Stimulated activated CD8-positive, alpha-beta memory T cell treated with anti-CD3 and anti-CD28 coated beads, Interleukin-4, amount 100 ng/mL, for 48 hours (primary cell): ENCODE results near the gene SMARCD3.

Experiments used
- DNase-seq: peaks from one replicate; pipeline ENCODE4 v3.0.0-alpha.2; 2020

The SMARCD3 gene

DNA sequence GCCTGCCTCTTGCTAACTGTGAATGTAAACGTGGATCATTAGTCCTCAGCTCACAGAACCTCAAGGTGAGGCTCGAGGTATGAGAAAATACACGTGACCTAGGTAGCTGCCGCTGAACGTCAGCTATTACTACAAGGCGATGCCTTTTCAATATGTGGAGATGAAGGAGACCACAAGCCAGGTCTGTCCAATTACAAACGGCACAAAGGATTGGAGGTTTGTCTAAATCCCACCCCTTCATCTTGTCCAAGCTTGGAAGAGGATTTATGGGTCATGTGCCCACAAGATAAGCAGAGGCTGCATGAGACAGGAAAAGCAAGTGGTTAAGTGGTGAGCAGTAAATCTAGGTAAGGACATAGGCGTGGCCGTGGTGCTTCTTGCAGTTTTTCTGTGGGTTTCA, 41.6 kb downstream of the SMARCD3 start:
- DNase-seq = no peak

DNA sequence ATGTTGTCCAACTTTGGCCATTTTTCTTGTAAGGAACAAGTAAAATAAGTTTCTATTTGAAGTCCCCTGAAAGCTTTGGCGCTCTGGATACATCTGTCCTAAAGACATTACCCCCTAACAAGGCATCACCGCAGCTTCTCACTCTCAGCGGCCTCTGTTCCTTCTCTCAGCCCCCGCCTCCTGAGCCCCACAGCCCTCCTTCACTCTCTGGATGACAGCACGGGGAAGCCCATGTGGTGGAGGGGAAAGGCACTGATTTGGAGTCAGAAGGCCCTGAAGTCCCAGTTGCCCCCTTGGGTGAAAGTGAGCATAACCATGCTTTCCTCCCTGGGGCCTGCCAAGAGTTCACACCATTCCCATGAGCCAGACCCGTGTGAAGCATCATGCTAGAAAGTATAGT, 42.8 kb downstream of the SMARCD3 start:
- no peak for DNase-seq

DNA sequence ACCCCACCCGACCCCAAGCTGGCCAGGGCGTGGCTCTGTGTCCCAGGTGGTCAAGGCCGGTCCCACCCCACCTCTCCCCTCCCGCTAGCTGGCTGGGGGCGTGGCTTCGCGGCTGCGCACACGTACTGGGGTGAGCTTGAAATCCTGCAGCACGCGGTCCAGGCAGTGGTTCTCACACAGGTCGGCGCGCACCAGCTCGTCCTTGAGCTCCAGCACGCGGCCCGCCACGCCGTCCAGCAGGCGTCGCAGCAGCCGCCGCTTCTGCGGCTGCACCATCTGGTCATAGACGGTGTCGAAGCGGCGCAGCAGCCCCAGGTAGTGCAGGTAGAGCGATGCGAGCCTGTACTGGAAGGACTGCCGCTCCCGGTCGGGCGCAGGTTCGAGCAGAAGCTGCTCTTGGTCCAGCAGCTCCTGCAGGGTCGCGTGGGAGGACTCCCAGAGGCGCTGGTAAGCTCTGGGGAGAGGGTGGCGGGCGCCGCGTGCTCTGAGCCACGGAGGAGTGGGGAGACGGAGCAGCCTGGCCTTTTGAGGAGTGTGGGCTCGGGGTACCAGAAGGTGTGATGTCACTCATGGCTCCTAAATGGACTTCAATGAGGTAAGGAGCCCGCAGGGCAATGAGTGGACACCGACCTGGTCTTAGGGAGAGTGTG, 44.0 kb downstream of the SMARCD3 start:
- no peak for DNase-seq

DNA sequence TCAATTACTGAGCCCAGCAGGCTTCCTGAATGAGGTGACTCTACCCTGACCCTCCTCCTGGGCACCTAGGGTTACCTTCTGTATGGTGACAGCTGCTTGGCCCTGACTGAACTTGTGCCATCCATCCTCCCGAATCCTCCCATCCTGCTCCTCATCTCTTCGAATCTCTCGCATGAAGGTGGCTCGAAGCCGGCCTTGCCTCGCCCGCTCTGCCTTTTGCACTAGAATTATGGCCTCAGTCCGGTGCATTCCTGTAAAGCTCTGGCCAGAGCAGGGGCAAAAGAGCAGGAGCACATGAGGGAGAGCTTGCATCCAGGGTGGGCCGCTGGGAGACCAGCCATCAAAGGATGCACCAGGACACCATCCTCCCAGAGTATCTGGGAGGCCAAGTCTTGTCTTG, 45.7 kb downstream of the SMARCD3 start:
- DNase-seq = no peak

DNA sequence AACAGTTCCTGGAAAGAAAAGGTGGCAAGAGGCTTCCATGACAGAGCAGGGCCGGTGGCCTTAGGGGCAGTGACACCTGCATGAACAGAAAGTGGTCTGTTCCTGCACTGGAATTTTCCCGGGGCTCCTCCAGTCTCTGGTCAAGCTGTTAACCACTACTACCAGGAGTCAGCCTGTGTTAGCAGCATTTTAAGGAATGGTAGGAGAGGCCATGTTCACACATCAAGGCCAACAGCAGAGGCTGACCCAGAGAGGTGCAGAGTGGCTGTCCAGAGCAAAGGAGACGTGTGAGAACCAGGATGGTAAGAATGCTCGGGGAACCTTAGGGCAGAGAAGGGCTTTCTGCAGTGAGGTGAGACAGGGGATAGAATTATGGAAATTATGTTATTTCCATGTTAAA, 46.7 kb downstream of the SMARCD3 start:
- DNase-seq = no peak

DNA sequence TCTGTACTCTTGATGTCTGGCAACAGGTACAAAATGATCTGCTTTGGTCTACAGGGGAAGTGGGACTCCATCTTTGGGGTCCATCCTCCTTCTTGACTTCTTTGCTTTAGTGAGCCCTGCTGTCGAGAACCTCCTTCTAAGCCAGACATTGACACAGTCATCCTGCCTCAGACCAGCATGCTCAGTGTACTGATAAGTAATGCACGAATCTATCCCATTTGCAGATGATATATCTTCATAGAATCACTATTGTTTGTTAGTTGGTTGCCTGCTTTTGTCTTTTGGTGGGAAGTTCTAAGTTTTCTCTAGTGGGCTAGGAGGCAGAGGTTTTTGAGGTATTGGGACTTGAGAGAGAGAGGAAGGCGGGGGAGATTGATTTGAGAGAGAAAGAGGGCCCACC, 47.1 kb downstream of the SMARCD3 start:
- no peak for DNase-seq

DNA sequence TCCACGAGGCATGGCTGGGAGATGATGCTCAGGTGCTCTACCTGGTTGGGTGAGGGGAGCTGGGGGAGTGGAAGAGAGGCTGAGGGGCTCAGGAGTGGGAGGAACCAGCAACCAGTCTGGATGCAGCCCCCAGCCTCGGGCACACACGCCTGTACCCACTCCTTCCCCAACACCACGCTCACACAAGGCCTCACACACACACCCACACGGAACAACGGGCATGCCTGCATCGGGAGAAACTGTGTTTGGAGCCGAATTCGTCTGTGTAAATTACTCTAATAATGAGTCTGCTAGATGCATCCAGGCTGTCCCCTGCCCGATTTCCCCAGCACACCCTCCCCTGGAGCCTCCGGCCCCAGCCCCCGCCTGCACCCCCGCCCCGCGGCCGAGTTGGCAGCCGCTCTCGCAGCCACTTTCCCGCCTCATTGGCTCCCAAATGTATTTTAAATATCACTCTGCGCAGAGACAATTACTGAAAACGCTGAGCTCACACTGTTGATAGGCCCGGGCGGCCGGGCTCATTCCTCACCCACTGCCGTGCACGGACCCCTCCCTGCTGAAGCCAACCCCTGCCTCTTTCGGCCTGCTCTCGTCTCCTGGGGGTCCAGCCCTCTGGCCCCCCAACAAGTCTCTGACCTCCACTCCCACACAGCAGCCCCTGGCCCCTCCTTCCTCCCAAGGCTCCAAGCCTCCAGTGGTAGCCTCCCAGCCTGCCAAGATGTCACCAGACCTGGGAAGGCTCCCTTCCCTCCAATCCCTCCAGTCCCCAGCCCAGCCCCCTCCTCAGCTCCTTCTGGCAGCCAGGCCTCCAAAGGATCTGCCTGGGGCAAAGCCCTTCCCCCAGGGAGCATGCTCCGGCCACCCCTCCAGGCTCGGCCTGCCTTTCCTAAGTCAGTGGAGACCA, 49.3 kb downstream of the SMARCD3 start:
- no peak for DNase-seq

DNA sequence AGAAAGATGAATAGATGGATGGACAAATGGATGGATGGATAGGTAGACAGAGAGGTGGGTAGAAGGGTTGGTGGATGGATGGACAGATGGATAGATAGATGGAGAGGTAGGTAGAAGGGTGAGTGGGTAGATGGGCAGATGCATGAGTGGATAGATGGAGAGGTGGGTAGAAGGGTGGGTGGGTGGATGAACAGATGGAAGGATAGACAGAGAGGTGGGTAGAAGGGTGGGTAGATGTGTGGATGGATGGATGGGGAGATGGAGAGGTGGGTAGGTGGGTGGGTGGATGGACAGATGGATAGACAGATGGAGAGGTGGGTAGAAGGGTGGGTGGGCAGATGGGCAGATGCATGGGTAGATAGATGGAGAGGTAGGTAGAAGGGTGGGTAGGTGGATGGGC, 50.6 kb downstream of the SMARCD3 start:
- DNase-seq = no peak

DNA sequence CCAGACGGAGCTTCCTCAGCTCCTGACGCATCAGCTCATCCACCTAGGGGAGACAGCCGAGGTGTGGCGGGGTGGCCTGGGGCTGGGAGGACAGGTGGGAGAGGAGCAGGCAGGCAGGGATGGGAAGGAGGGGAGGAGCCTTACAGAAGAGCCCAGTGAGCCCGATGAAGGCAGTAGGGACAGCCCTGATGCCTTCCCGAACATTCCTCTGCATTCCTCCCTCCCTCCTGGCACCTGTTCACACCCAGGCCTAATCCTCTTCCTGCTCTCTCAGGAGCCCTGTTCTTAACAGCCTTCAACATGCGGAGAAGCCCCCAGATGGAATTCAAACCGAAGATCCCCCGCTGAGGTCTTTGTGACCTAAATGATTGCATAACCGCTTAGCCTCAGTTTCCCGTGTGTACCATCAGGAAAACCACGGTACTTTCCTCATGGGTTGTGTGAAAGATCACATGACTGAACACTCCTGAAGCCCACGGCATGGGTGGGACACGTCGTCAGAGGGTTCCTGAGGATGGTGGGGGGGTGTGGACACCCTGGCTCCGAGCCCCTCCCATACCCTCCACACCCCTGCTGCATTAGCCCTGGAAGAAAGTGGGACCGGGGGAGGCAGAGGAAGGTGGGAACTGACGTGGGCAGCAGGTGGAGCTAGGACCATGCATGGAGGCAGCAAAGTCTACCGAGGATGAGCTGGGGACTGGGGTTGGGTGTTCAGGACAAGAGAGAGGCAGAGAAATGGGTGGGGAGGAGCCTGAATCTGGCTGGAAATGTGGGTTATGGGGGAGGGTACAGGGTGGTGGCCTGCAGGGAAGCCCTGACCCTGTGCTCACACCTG, 52.7 kb downstream of the SMARCD3 start:
- DNase-seq = no peak

DNA sequence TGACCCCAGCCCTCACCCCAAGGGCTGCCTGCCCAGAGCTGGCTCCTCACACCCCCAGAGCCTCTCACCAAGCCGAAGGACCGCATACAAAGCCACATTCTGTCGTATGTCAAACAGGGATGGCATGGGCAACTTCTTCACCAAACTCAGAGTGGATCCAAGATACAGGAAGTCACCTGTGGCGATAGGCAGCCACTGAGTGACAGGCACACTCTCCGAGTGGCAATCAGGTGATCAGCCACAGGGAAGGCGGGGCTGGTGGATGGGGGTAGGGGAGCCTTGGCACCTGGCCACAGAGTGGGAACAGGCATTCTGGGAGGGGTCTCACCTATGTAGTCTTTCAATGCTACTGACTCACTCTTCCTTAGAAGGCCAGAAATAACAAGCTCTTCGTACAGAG, 54.3 kb downstream of the SMARCD3 start:
- no peak for DNase-seq

DNA sequence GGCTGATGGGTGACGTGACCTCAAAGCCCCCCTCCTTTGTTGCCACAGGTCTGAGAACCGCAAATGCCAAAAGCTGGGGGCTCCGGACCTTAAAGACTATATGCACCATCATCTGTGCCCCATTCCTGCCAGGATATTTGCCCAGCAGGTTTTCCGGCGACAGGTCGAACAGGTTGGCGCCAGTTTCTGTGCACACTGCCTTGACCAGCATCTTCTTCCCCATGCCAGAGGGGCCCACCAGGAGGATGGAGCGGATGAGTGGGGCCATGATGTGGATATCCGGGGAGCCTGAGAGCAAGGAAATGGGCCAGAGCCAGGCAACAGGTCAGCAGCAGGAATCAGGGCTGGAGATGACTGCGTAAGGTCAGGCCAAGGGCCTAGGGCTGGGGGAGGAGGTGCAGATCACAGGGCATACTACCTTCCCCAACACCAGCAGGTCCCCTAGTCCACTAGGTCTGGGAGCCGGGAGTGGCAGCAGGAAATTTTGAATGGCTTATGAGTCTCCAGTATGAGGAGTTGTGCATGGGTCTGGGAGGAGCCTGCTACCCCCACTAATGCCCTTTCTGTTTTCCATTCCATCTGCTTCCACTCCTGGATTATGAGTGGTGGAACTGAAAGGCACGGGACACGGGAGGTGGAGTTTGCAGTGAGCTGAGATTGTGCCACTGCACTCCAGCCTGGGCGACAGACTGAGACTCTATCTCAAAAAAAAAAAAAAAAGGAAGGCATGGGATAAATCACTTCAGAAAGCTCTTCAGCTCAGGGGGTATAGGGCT, 55.1 kb downstream of the SMARCD3 start:
- no peak for DNase-seq

DNA sequence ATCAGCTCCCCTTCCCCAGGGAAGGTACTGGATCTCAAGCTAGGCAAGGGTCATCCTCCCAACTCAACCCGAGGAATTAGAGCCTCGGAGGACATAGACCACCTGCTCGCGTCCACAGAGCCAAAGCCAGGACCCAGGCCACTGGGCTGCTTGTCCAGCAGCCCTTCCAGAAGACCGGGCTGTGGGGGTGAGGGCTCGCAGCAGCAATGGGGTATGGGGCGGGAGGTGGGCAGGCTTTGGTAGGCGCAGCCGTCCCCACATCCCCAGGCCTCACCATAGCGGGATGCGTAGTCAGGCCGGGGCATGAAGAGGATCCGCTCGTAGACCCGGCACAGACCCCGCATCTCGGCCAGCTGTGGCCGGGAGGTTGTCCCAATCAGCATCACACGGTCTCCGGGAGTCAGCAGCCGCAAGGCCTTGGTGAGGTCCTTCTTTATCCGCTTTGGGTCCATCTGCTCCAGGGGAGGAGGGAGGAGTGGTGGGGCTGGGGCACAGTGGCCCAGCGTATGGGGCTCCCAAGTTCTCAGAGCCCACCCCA, 56.4 kb downstream of the SMARCD3 start:
- DNase-seq = no peak

DNA sequence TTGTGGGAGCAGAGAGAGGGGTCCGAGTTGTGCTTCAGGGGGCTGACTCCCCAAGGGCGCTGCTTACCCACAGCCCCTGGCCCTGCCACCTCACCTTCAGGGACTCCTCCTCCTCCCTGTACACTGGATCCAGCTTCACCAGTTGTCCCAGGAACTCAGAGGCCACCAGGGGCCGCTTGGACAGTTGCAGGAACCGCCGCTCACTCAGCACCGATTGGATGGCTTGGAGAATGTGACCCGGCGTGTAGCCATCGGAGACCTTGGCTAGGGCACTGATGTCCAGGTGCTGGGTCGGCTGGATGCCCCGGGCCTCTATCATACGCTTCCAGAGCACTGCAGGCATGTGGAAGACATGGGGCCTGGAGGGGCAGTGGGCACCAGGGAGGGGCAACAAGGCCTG, 57.0 kb downstream of the SMARCD3 start:
- DNase-seq = no peak

DNA sequence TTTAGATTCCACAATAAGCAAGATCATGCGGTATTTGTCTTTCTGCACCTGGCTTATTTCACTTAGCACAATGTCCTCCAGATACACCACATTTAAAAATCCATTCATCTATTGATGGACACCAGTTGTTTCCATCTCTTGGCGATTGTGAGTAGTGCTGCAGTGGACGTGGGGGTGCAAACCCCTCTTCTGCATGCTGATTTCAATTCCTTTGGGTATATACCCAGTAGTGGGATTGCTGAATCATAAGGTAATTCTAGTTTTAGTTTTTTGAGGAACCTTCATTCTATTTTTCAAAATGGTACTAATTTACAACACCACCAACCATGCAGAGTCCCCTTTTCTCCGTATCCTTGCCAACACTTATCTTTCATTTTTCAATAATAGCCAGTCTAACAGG, 59.5 kb downstream of the SMARCD3 start:
- no peak for DNase-seq
